SK-N-SH (cell line): ENCODE measurements around the gene TUBB3. TPM values are rescaled to one million over a fixed set of nuclear protein-coding genes. Genes with fewer than 3 reads are reported as not detected.

Experiments used
- CTCF ChIA-PET: fragments of 300-600, 350-600 bp; formaldehyde crosslinking; extraction: SDS; loops from one replicate; lab custom pipeline; 2021; lab: Yijun Ruan, JAX
- POLR2A ChIA-PET: fragments of 350-600 bp; sonication (Branson Sonifier 250); formaldehyde crosslinking; extraction: SDS; loops from one replicate; lab custom pipeline; 2020; ENCODE audit warnings: antibody characterized with exemption, inconsistent platforms; lab: Yijun Ruan, JAX
- DNase-seq: peaks from one replicate; pipeline ENCODE4 v3.0.0; 2012
- H2AFZ ChIP-seq: fragments of 200-600 bp; sonication (generic); 2 replicates; pipeline ENCODE4 v1.8.1; 2016; ENCODE audit warnings: antibody characterized with exemption, mild to moderate bottlenecking, low read depth
- H3F3A ChIP-seq: fragments of 200-600 bp; sonication (generic); replicated peaks from 2 replicates; pipeline ENCODE3; 2016; ENCODE audit warnings: antibody characterized with exemption, mild to moderate bottlenecking; ENCODE audit not compliant: insufficient read depth
- H3K27ac ChIP-seq, 2 experiments: fragments of 200-500 bp in 1 of 2; fragments of 200-600 bp in 1 of 2; sonication (Bioruptor generic) in 1 of 2; sonication (generic), shearing (Covaris generic) in 1 of 2; 2 replicates each; pipeline versions ENCODE4 v1.5.1 to v1.6.1; 2014 to 2016; ENCODE audit warnings: low read depth in 2 of 2, inconsistent platforms in 1 of 2, low read length in 1 of 2, mild to moderate bottlenecking in 1 of 2, mixed read lengths in 1 of 2
- H3K27me3 ChIP-seq: fragments of 200-600 bp; sonication (generic), shearing (Covaris generic); 2 replicates; pipeline ENCODE4 v1.6.1; 2016; ENCODE audit warnings: mixed run types; ENCODE audit not compliant: insufficient read depth
- H3K36me3 ChIP-seq, 2 experiments: fragments of 200-500 bp in 1 of 2; fragments of 200-600 bp in 1 of 2; sonication (Bioruptor generic) in 1 of 2; sonication (generic) in 1 of 2; replicated peaks in 1 of 2; 2 replicates each; pipeline versions ENCODE3 to v1.5.1; 2014 to 2016; ENCODE audit warnings: low read length in 1 of 2, mild to moderate bottlenecking in 1 of 2; ENCODE audit not compliant: insufficient read depth in 2 of 2, control insufficient read depth in 1 of 2
- H3K4me1 ChIP-seq, 2 experiments: fragments of 200-500 bp in 1 of 2; fragments of 200-600 bp in 1 of 2; sonication (Bioruptor generic) in 1 of 2; sonication (generic), shearing (Covaris generic) in 1 of 2; 2 replicates each; pipeline versions ENCODE4 v1.5.1 to v1.6.1; 2014 to 2016; ENCODE audit warnings: low read depth in 1 of 2, low read length in 1 of 2, mixed run types in 1 of 2; ENCODE audit not compliant: insufficient read depth in 2 of 2, control insufficient read depth in 1 of 2
- H3K4me2 ChIP-seq: fragments of 200-600 bp; sonication (generic), shearing (Covaris generic); 2 replicates; pipeline ENCODE4 v1.6.1; 2017; ENCODE audit warnings: mixed run types
- H3K4me3 ChIP-seq, 2 experiments: fragments of 200-500 bp in 1 of 2; fragments of 200-600 bp in 1 of 2; sonication (Bioruptor generic) in 1 of 2; sonication (generic), shearing (Covaris generic) in 1 of 2; 2 replicates each; pipeline versions ENCODE4 v1.5.1 to v1.8.1; 2014 to 2016; ENCODE audit warnings: low read depth in 2 of 2, inconsistent platforms in 1 of 2, low read length in 1 of 2, mild to moderate bottlenecking in 1 of 2, mixed read lengths in 1 of 2, moderate library complexity in 1 of 2
- H3K79me2 ChIP-seq: fragments of 200-600 bp; sonication (generic); 2 replicates; pipeline ENCODE4 v1.8.1; 2017; ENCODE audit warnings: mild to moderate bottlenecking; ENCODE audit not compliant: insufficient read depth
- H3K9ac ChIP-seq: fragments of 200-600 bp; sonication (generic); 2 replicates; pipeline ENCODE4 v1.6.1; 2017; ENCODE audit warnings: mixed run types
- H3K9me2 ChIP-seq: fragments of 200-600 bp; sonication (generic); 2 replicates; pipeline ENCODE4 v1.6.1; 2017; ENCODE audit warnings: mixed run types
- H3K9me3 ChIP-seq: fragments of 200-600 bp; sonication (generic); 2 replicates; pipeline ENCODE4 v1.6.1; 2017; ENCODE audit warnings: mixed run types, mild to moderate bottlenecking, moderate library complexity
- H4K20me1 ChIP-seq: fragments of 200-600 bp; sonication (generic); 2 replicates; pipeline ENCODE4 v1.6.1; 2017; ENCODE audit warnings: mild to moderate bottlenecking, mixed run types; ENCODE audit not compliant: insufficient read depth
- ELF1 ChIP-seq: IDR thresholded peaks from 2 replicates; pipeline ENCODE4 v1.4.0; 2012
- EP300 ChIP-seq, 2 experiments: IDR thresholded peaks; 2 replicates each; pipeline versions ENCODE4 v1.4.0 to v1.6.1; 2012; ENCODE audit warnings: borderline replicate concordance in 1 of 2, low read depth in 1 of 2, low read length in 1 of 2
- EZH2phosphoT487 ChIP-seq: fragments of 200-600 bp; sonication (generic); IDR thresholded peaks from 2 replicates; pipeline ENCODE4 v1.6.1; 2017; ENCODE audit warnings: low read depth, mixed run types, mild to moderate bottlenecking, antibody characterized with exemption, moderate library complexity, borderline replicate concordance
- FOSL2 ChIP-seq: IDR thresholded peaks from 2 replicates; pipeline ENCODE4 v1.4.0; 2012; ENCODE audit warnings: low read depth, mild to moderate bottlenecking, moderate library complexity, borderline replicate concordance
- FOXJ3 ChIP-seq: sonication (generic); formaldehyde crosslinking; IDR thresholded peaks from 2 replicates; pipeline ENCODE4 v1.5.1; 2020; ENCODE audit warnings: mild to moderate bottlenecking, missing genetic modification reagents
- FOXM1 ChIP-seq: IDR thresholded peaks from 2 replicates; pipeline ENCODE4 v1.4.0; 2012; ENCODE audit warnings: low read depth, mild to moderate bottlenecking
- JUND ChIP-seq: IDR thresholded peaks from 2 replicates; pipeline ENCODE4 v1.4.0; 2012
- MEF2A ChIP-seq: IDR thresholded peaks from 2 replicates; pipeline ENCODE4 v1.4.0; 2012; ENCODE audit warnings: low read depth, borderline replicate concordance
- MXI1 ChIP-seq: IDR thresholded peaks from 2 replicates; pipeline ENCODE4 v1.6.1; 2012; ENCODE audit warnings: mild to moderate bottlenecking, low read depth, low read length, improper control_type of control experiment
- NFIC ChIP-seq: IDR thresholded peaks from 2 replicates; pipeline ENCODE4 v1.4.0; 2012; ENCODE audit warnings: borderline replicate concordance
- NRF1 ChIP-seq: IDR thresholded peaks from 2 replicates; pipeline ENCODE4 v1.6.1; 2012; ENCODE audit warnings: low read depth, mild to moderate bottlenecking, low read length
- POLR2AphosphoS5 ChIP-seq: IDR thresholded peaks from 2 replicates; pipeline ENCODE4 v1.6.1; 2012; ENCODE audit warnings: low read depth, low read length
- RCOR1 ChIP-seq: fragments of 150-350 bp; IDR thresholded peaks from 2 replicates; pipeline ENCODE4 v1.6.1; 2017; ENCODE audit warnings: antibody characterized with exemption, low read length
- RXRA ChIP-seq: IDR thresholded peaks from 2 replicates; pipeline ENCODE4 v1.4.0; 2012; ENCODE audit warnings: low read depth, mild to moderate bottlenecking, borderline replicate concordance
- SIN3A ChIP-seq: IDR thresholded peaks from 2 replicates; pipeline ENCODE4 v1.6.1; 2012; ENCODE audit warnings: low read depth, mild to moderate bottlenecking, low read length, moderate library complexity, borderline replicate concordance
- TCF12 ChIP-seq: IDR thresholded peaks from 2 replicates; pipeline ENCODE4 v1.4.0; 2012
- TEAD4 ChIP-seq: IDR thresholded peaks from 2 replicates; pipeline ENCODE4 v1.4.0; 2012; ENCODE audit warnings: mild to moderate bottlenecking, borderline replicate concordance; ENCODE audit not compliant: insufficient read depth
- YY1 ChIP-seq: IDR thresholded peaks from 2 replicates; pipeline ENCODE4 v1.4.0; 2012; ENCODE audit warnings: low read depth, mild to moderate bottlenecking
- WGBS: methylation state at CpG from one replicate; pipeline ENCODE4 v1.1.6; 2017; ENCODE audit warnings: low lambda C conversion rate; 5-methylcytosine and 5-hydroxymethylcytosine counted together
- polyA plus RNA-seq, 3 experiments: library from polyadenylated mRNA; depleted of rRNA; stranded (reverse); fragments of >200 nt; gene quantifications; 2 replicates each; pipeline ENCODE4 v1.2.3, GENCODE V29; 2012
- TF ChIP-seq, protein P1 (sequence below): fragments of 150-350 bp; IDR thresholded peaks from 2 replicates; pipeline ENCODE4 v1.6.1; 2016; ENCODE audit warnings: mild to moderate bottlenecking, low read depth, low read length
- TF ChIP-seq, protein P2 (sequence below): fragments of 150-350 bp; IDR thresholded peaks from 2 replicates; pipeline ENCODE4 v1.6.1; 2017; ENCODE audit warnings: antibody characterized with exemption, low read length, low read depth, borderline replicate concordance
- TF ChIP-seq, protein P3 (sequence below): IDR thresholded peaks from 2 replicates; pipeline ENCODE4 v1.4.0; 2012; ENCODE audit warnings: low read depth
- TF ChIP-seq, protein P4 (sequence below): IDR thresholded peaks from 2 replicates; pipeline ENCODE4 v1.4.0; 2012; ENCODE audit warnings: low read depth, borderline replicate concordance
- TF ChIP-seq, protein P5 (sequence below): IDR thresholded peaks from 2 replicates; pipeline ENCODE4; 2012
- TF ChIP-seq, protein P6 (sequence below): IDR thresholded peaks from 2 replicates; pipeline ENCODE4 v1.4.0; 2012; ENCODE audit warnings: low read depth, borderline replicate concordance

The TUBB3 gene
- polyA plus RNA-seq, 1 of the 3 experiments (the other 2 are of a cell fraction): 428 TPM

DNA sequence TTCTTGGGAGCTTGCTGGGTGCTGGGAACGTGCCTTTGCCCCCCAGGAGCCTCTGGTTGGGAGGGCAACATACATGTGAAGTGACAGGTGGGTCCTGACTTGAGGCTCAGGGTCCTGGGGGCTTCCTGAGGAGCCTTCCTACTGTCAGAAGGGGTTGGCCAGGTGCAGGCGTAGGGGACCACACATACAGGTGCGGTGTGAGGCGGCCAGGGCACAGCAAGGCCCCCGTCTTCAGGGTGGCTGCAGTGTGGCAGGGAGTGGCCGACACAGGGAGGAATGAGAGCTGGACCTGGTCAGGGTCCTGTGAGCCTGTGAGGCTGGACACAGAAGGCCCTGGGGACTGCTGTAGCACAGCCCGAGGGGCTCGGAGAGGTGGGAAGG lies 39.1 kb upstream of the TUBB3 start (continued):
- TF ChIP-seq, protein P1, sequence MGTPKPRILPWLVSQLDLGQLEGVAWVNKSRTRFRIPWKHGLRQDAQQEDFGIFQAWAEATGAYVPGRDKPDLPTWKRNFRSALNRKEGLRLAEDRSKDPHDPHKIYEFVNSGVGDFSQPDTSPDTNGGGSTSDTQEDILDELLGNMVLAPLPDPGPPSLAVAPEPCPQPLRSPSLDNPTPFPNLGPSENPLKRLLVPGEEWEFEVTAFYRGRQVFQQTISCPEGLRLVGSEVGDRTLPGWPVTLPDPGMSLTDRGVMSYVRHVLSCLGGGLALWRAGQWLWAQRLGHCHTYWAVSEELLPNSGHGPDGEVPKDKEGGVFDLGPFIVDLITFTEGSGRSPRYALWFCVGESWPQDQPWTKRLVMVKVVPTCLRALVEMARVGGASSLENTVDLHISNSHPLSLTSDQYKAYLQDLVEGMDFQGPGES: no peak
- TF ChIP-seq, protein P2, sequence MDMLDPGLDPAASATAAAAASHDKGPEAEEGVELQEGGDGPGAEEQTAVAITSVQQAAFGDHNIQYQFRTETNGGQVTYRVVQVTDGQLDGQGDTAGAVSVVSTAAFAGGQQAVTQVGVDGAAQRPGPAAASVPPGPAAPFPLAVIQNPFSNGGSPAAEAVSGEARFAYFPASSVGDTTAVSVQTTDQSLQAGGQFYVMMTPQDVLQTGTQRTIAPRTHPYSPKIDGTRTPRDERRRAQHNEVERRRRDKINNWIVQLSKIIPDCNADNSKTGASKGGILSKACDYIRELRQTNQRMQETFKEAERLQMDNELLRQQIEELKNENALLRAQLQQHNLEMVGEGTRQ: no peak
- TF ChIP-seq MEF2A (no peak), FOXJ3 (CRISPR knock-in tag) (no peak), EZH2phosphoT487 (no peak), POLR2AphosphoS5 (no peak), TEAD4 (no peak)

DNA sequence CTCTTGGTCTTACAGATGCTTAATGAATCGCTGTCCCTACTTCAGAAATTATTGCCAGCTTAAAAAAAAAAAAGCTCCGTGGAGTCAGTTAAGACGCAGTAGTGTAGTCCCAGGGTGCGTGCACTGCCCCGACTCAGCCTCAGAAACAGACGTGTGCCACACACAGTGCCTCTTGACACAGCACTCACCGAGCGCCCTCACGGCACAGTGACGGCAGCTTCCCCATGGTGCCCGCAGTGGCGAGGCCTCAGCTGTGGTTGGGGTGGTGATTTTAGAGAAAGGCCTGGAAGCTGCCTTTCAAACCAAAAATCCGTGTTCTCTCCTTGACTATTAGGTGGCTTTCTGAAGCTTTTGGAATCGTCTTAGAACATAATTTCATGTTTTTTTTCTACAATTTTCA lies 35.9 kb upstream of the TUBB3 start:
- no peaks in the 10 kb centered on the region for H3K27me3 ChIP-seq
- no peaks in the 10 kb centered on the region for H3K9me3 ChIP-seq
- no peaks in the 10 kb centered on the region for H3K9me2 ChIP-seq
- no peak for DNase-seq
- WGBS: 97% methylated on average over 13 of the region's 14 CpGs
- H3K27ac ChIP-seq: no peak overlapping the region
- no peak overlapping the region for H3K9ac ChIP-seq
- H3K4me3 ChIP-seq: no peak overlapping the region
- no peak overlapping the region for H2AFZ ChIP-seq
- H3F3A ChIP-seq: peaks cover 3% of the 10 kb centered on the region
- no peak overlapping the region for H3K4me2 ChIP-seq
- H3K4me1 ChIP-seq: no peaks in the 10 kb centered on the region
- POLR2A ChIA-PET: no interaction called here
- H4K20me1 ChIP-seq: peaks cover 28% of the 10 kb centered on the region
- CTCF ChIA-PET: interaction anchor here (1.7 kb wide), 1 partner anchor 23 kb away, joined by 8 read pairs; no protein-coding TSS in a partner anchor
- TF ChIP-seq MEF2A (no peak), FOSL2 (no peak), RCOR1 (no peak), JUND (no peak), YY1 (no peak), SIN3A (no peak), ELF1 (no peak), FOXM1 (no peak), EP300 (IDR thresholded peaks at IDR 0.05; ENCODE audit: borderline replicate concordance in 1 of 2, low read depth in 1 of 2, low read length in 1 of 2) (no peak), TCF12 (no peak), NRF1 (no peak), MXI1 (no peak), RXRA (no peak), NFIC (no peak)
- TF ChIP-seq, protein P3, sequence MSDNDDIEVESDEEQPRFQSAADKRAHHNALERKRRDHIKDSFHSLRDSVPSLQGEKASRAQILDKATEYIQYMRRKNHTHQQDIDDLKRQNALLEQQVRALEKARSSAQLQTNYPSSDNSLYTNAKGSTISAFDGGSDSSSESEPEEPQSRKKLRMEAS: no peak
- TF ChIP-seq, protein P4, sequence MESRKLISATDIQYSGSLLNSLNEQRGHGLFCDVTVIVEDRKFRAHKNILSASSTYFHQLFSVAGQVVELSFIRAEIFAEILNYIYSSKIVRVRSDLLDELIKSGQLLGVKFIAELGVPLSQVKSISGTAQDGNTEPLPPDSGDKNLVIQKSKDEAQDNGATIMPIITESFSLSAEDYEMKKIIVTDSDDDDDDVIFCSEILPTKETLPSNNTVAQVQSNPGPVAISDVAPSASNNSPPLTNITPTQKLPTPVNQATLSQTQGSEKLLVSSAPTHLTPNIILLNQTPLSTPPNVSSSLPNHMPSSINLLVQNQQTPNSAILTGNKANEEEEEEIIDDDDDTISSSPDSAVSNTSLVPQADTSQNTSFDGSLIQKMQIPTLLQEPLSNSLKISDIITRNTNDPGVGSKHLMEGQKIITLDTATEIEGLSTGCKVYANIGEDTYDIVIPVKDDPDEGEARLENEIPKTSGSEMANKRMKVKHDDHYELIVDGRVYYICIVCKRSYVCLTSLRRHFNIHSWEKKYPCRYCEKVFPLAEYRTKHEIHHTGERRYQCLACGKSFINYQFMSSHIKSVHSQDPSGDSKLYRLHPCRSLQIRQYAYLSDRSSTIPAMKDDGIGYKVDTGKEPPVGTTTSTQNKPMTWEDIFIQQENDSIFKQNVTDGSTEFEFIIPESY: no peak
- TF ChIP-seq, protein P2: no peak
- TF ChIP-seq, protein P1: no peak
- TF ChIP-seq, protein P5, sequence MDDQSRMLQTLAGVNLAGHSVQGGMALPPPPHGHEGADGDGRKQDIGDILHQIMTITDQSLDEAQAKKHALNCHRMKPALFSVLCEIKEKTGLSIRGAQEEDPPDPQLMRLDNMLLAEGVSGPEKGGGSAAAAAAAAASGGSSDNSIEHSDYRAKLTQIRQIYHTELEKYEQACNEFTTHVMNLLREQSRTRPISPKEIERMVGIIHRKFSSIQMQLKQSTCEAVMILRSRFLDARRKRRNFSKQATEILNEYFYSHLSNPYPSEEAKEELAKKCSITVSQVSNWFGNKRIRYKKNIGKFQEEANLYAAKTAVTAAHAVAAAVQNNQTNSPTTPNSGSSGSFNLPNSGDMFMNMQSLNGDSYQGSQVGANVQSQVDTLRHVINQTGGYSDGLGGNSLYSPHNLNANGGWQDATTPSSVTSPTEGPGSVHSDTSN: no peak
- TF ChIP-seq, protein P6, sequence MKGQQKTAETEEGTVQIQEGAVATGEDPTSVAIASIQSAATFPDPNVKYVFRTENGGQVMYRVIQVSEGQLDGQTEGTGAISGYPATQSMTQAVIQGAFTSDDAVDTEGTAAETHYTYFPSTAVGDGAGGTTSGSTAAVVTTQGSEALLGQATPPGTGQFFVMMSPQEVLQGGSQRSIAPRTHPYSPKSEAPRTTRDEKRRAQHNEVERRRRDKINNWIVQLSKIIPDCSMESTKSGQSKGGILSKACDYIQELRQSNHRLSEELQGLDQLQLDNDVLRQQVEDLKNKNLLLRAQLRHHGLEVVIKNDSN: no peak
- H3K79me2 ChIP-seq: peaks cover 41% of the 10 kb centered on the region
- H3K36me3 ChIP-seq: peaks cover 49 to 55% of the 10 kb centered on the region in 2 experiments
